Testis (tissue), 2 donors: Measurements from ENCODE around the gene KIF26A.

ENCODE experiments used
- CTCF ChIP-seq, 3 experiments: fragments of 450-650 bp in 2 of 3; fragments of 200-600 bp in 1 of 3; sonication (generic) in 1 of 3; IDR thresholded peaks; one replicate each; pipeline ENCODE4 v1.5.1; 2016 to 2019; ENCODE audit warnings: antibody characterized with exemption in 3 of 3, mild to moderate bottlenecking in 2 of 3, moderate library complexity in 1 of 3
- POLR2A ChIP-seq: fragments of 450-650 bp; IDR thresholded peaks from one replicate; pipeline ENCODE4 v1.6.1; 2017; ENCODE audit warnings: antibody characterized with exemption, mild to moderate bottlenecking, moderate library complexity

GRCh38 chr14:104126753-104127152 lies 11.6 kb upstream of the KIF26A start:
- TF ChIP-seq CTCF (IDR thresholded peaks at IDR 0.05) (no peak), POLR2A (no peak)
